ENCODE measurements around the gene GPATCH3. TPM values are rescaled to one million over a fixed set of nuclear protein-coding genes. Genes with fewer than 3 reads are reported as not detected.

GPATCH3 gene
- polyA plus RNA-seq, 1 donor (not counting 4 experiments of a cell fraction or from before 2014, with no cell fraction given), result 5.7 TPM

DNA sequence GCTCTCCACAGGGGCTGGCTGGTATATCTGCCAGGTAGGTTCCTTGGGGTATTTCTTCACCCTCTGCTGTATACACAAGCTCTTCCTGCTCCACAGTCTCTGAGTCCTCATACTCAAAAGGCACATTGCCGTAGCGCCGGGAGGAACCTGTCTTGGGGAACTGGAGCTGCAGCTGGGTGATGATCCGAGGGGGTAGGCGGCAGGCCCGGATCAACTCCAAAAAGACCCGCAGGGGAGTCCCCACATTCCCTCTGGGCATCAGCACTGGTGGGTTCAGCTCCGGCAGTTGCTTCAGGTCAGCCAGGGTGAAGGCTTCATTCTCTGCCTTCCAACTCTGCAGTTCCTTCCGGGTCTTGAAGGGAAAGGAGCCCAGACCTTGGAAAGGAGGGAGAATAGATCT, 2.9 kb downstream of the GPATCH3 start:
- H3K4me1 ChIP-seq (ENCODE audit: control insufficient read depth, extremely low read depth, insufficient read depth, low read length), result peaks cover 27% of the 10 kb centered on the region
- H3K9me1 ChIP-seq (ENCODE audit: control insufficient read depth, extremely low read depth, insufficient read depth, low read length), result no peaks in the 10 kb centered on the region
- peaks cover 26% of the 10 kb centered on the region for H3K79me2 ChIP-seq (ENCODE audit: control insufficient read depth, insufficient read depth, low read length)
- H3K27me3 ChIP-seq (ENCODE audit: control insufficient read depth, extremely low read depth, insufficient read depth, low read length), result no peaks in the 10 kb centered on the region
- TF ChIP-seq, protein P1, sequence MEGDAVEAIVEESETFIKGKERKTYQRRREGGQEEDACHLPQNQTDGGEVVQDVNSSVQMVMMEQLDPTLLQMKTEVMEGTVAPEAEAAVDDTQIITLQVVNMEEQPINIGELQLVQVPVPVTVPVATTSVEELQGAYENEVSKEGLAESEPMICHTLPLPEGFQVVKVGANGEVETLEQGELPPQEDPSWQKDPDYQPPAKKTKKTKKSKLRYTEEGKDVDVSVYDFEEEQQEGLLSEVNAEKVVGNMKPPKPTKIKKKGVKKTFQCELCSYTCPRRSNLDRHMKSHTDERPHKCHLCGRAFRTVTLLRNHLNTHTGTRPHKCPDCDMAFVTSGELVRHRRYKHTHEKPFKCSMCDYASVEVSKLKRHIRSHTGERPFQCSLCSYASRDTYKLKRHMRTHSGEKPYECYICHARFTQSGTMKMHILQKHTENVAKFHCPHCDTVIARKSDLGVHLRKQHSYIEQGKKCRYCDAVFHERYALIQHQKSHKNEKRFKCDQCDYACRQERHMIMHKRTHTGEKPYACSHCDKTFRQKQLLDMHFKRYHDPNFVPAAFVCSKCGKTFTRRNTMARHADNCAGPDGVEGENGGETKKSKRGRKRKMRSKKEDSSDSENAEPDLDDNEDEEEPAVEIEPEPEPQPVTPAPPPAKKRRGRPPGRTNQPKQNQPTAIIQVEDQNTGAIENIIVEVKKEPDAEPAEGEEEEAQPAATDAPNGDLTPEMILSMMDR (optimal IDR thresholded peaks at IDR 0.05 in 1 of 3, IDR thresholded peaks at IDR 0.05 in 1 of 3, conservative IDR thresholded peaks at IDR 0.05 in 1 of 3; ENCODE audit: extremely low read depth in 1 of 3, insufficient read depth in 2 of 3, low read length in 3 of 3), result no peak
- TF ChIP-seq EZH2 (IDR thresholded peaks at IDR 0.05; ENCODE audit: low read length), result no peak
- H3K36me3 ChIP-seq (ENCODE audit: control insufficient read depth in 2 of 2, extremely low read depth in 1 of 2, insufficient read depth in 2 of 2, low read length in 2 of 2), result peaks cover 9 to 15% of the 10 kb centered on the region in 2 experiments
- H3K9ac ChIP-seq (ENCODE audit: control insufficient read depth, extremely low read depth, insufficient read depth, low read length), result no peak overlapping the region
- H3K27ac ChIP-seq (ENCODE audit: control insufficient read depth, insufficient read depth, low read length), result no peak overlapping the region
- dilution Hi-C loops (cut with MboI; ENCODE audit: extremely low pct_ligation_motif_present, low sequenced_read_pairs), result no loop called here
- H3K9me3 ChIP-seq (ENCODE audit: control insufficient read depth, low read depth, low read length), result no peaks in the 10 kb centered on the region
- H2AFZ ChIP-seq (ENCODE audit: control insufficient read depth, low read length), result no peak overlapping the region
- H3K4me3 ChIP-seq (ENCODE audit: control insufficient read depth in 2 of 3, extremely low read depth in 1 of 3, insufficient read depth in 2 of 3, low read depth in 1 of 3, low read length in 3 of 3), result no peak overlapping the region
- no peaks in the 10 kb centered on the region for H4K20me1 ChIP-seq (ENCODE audit: control insufficient read depth, extremely low read depth, insufficient read depth, low read length)
- no peak for DNase-seq (ENCODE audit: low read depth, low spot score)
- no peak for FAIRE-seq
- H3K4me2 ChIP-seq (ENCODE audit: control insufficient read depth, extremely low read depth, insufficient read depth, low read depth, low read length), result no peak overlapping the region

DNA sequence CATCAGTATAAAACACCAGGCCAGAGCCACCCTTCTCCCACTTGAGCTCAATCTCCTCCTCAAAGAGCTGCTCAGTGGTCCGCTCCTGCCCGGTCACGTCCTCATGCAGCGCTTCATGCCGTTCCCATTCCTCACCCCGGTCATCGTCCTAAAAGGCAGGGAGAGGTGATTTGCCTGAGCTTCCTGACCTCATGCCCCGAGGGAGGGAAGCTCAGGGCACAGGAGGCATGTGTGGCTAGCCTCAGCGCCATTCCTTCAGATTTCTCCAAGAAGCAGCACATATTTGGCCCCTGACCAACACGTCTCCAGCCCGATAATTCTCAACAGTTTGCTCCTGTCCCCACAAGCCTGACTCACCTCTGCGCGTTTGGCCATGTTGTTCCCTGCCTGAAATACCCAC, 6.0 kb downstream of the GPATCH3 start:
- Histone ChIP-seq H3K4me1 (ENCODE audit: control insufficient read depth, extremely low read depth, insufficient read depth, low read length) (peaks cover 27% of the 10 kb centered on the region), H3K9me1 (ENCODE audit: control insufficient read depth, extremely low read depth, insufficient read depth, low read length) (no peaks in the 10 kb centered on the region), H2AFZ (ENCODE audit: control insufficient read depth, low read length) (no peak overlapping the region), H3K27me3 (ENCODE audit: control insufficient read depth, extremely low read depth, insufficient read depth, low read length) (no peaks in the 10 kb centered on the region), H3K9me3 (ENCODE audit: control insufficient read depth, low read depth, low read length) (no peaks in the 10 kb centered on the region), H3K4me2 (ENCODE audit: control insufficient read depth, extremely low read depth, insufficient read depth, low read depth, low read length) (peak overlapping the region; percentile 19), H4K20me1 (ENCODE audit: control insufficient read depth, extremely low read depth, insufficient read depth, low read length) (no peaks in the 10 kb centered on the region), H3K79me2 (ENCODE audit: control insufficient read depth, insufficient read depth, low read length) (peaks cover 27% of the 10 kb centered on the region), H3K4me3 (ENCODE audit: control insufficient read depth in 2 of 3, extremely low read depth in 1 of 3, insufficient read depth in 2 of 3, low read depth in 1 of 3, low read length in 3 of 3) (no peak overlapping the region), H3K27ac (ENCODE audit: control insufficient read depth, insufficient read depth, low read length) (no peak overlapping the region), H3K36me3 (ENCODE audit: control insufficient read depth in 2 of 2, extremely low read depth in 1 of 2, insufficient read depth in 2 of 2, low read length in 2 of 2) (peaks cover 11 to 16% of the 10 kb centered on the region in 2 experiments), H3K9ac (ENCODE audit: control insufficient read depth, extremely low read depth, insufficient read depth, low read length) (no peak overlapping the region)
- DNase-seq (ENCODE audit: low read depth, low spot score) (no peak), FAIRE-seq (peak; percentile 68)
- no peak for TF ChIP-seq EZH2 (IDR thresholded peaks at IDR 0.05; ENCODE audit: low read length)
- TF ChIP-seq, protein P1 (optimal IDR thresholded peaks at IDR 0.05 in 1 of 3, IDR thresholded peaks at IDR 0.05 in 1 of 3, conservative IDR thresholded peaks at IDR 0.05 in 1 of 3; ENCODE audit: extremely low read depth in 1 of 3, insufficient read depth in 2 of 3, low read length in 3 of 3), result no peak
- dilution Hi-C loops (cut with MboI; ENCODE audit: extremely low pct_ligation_motif_present, low sequenced_read_pairs), result no loop called here

Measured in keratinocyte (primary cell).